RWPE1 (cell line): ENCODE results near the gene ANKS1A.

Source experiments
- CTCF ChIA-PET: fragments of 350-600 bp; sonication (Branson Sonifier 250); formaldehyde crosslinking; extraction: SDS; loops from one replicate; lab custom pipeline; 2021; lab: Yijun Ruan, JAX
- POLR2A ChIA-PET: fragments of 400-600 bp; formaldehyde crosslinking; extraction: SDS; loops from one replicate; lab custom pipeline; 2020; ENCODE audit warnings: antibody characterized with exemption; ENCODE audit not compliant: low non-redundant PET; lab: Yijun Ruan, JAX
- DNase-seq: peaks from one replicate; pipeline ENCODE4 v3.0.0; 2012; ENCODE audit warnings: low spot score
- H3K27ac ChIP-seq: fragments of 450-650 bp; 2 replicates; pipeline ENCODE4 v1.5.1; 2017
- CTCF ChIP-seq: fragments of 450-650 bp; conservative IDR thresholded peaks from 2 replicates; pipeline ENCODE4 v1.5.1; 2017; ENCODE audit warnings: low read depth, mild to moderate bottlenecking

ANKS1A gene

GRCh38 chr6:34979218-34979617 lies 90.2 kb downstream of the ANKS1A start:
- H3K27ac ChIP-seq, result no peak overlapping the region
- DNase-seq, result no peak
- ChIA-PET CTCF (interaction anchor here (0.6 kb wide), 1 partner anchor 111 kb away, joined by 10 read pairs; no protein-coding TSS in a partner anchor), POLR2A (no interaction called here)
- TF ChIP-seq CTCF, result no peak

GRCh38 chr6:34979994-34980393 lies 90.9 kb downstream of the ANKS1A start:
- no peak overlapping the region for H3K27ac ChIP-seq
- ChIA-PET POLR2A (no interaction called here), CTCF (no interaction called here)
- no peak for DNase-seq
- no peak for TF ChIP-seq CTCF

- ChIA-PET POLR2A (no interaction called here), CTCF (no interaction called here)
- no peak for TF ChIP-seq CTCF
- H3K27ac ChIP-seq, result no peak overlapping the region
- no peak for DNase-seq
Measured at GRCh38 chr6:34981366-34981765, 92.3 kb downstream of the ANKS1A start.

GRCh38 chr6:34981951-34982350 lies 92.9 kb downstream of the ANKS1A start:
- ChIA-PET POLR2A (no interaction called here), CTCF (interaction anchor here (0.7 to 1.1 kb wide), 2 partner anchors 15 to 96 kb away, joined by 4 read pairs; no protein-coding TSS in a partner anchor)
- H3K27ac ChIP-seq, result no peak overlapping the region
- DNase-seq, result no peak
- TF ChIP-seq CTCF, result no peak

DNA sequence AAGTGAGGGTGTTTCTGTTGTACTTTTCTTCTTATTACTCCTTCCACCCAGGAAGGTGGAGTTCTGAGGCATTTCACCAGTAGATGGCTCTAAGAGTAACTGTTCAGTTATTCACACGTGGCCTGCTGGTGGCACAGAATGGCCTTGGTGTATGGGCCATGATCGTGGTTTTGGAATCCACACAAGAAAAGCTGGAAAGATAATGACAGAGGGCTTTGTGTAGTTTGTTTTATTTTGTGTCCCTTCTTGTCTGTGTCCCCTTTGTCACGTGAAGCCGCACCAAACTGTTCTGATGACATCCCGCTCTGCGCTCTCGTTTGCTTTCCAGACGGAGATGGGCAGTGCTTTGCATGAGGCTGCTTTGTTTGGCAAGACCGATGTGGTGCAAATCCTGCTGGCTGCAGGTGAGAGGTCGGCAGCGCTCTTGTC lies 93.4 kb downstream of the ANKS1A start:
- ChIA-PET POLR2A (no interaction called here), CTCF (interaction anchor here (0.6 to 1.1 kb wide), 3 partner anchors 15 to 95 kb away, joined by 4 read pairs; no protein-coding TSS in a partner anchor)
- TF ChIP-seq CTCF, result no peak
- no peak overlapping the region for H3K27ac ChIP-seq
- DNase-seq, result no peak

- no peak for TF ChIP-seq CTCF
- POLR2A ChIA-PET, result no interaction called here
- CTCF ChIA-PET, result interaction anchor here (0.6 kb wide), 1 partner anchor 256 kb away, joined by 4 read pairs; no protein-coding TSS in a partner anchor
- no peak overlapping the region for H3K27ac ChIP-seq
- DNase-seq, result no peak
Measured at GRCh38 chr6:34984416-34984815, 95.4 kb downstream of the ANKS1A start.

- DNase-seq, result no peak
- ChIA-PET POLR2A (no interaction called here), CTCF (no interaction called here)
- no peak for TF ChIP-seq CTCF
- H3K27ac ChIP-seq, result no peak overlapping the region
Measured at GRCh38 chr6:34985236-34985635, 96.2 kb downstream of the ANKS1A start.
